ENCODE results near the gene ADAMTS12. TPM values are rescaled to one million over a fixed set of nuclear protein-coding genes. Genes with fewer than 3 reads are reported as not detected.

Gene ADAMTS12
- polyA plus RNA-seq, 1 donor (not counting 4 experiments of a cell fraction or from before 2014, with no cell fraction given) = 0.49 TPM

DNA sequence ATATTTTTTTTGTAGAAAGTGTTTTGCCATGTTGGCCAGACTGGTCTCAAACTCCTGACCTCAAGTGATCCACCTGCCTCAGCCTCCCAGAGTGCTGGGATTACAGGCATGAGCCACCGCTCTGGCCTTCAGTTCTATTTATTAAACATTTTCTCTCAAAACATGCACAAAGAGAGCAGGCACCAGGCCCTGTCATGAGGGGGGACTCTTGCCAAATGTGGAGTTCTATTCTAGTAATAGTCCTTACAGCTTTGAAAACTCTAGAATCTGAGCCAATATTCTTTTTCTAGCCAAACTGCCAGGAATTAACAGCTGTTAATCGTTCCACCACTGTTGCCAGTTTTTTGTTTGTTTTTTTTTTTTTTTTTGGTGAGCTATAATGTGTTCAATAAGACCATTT lies 326.5 kb downstream of the ADAMTS12 start:
- Histone ChIP-seq H3K4me1 (ENCODE audit: control insufficient read depth, extremely low read depth, insufficient read depth, low read length) (no peaks in the 10 kb centered on the region), H4K20me1 (ENCODE audit: control insufficient read depth, extremely low read depth, insufficient read depth, low read length) (no peaks in the 10 kb centered on the region), H3K27me3 (ENCODE audit: control insufficient read depth, extremely low read depth, insufficient read depth, low read length) (no peaks in the 10 kb centered on the region), H3K4me2 (ENCODE audit: control insufficient read depth, extremely low read depth, insufficient read depth, low read depth, low read length) (no peak overlapping the region), H3K9me3 (ENCODE audit: control insufficient read depth, low read depth, low read length) (no peaks in the 10 kb centered on the region), H3K4me3 (ENCODE audit: control insufficient read depth in 2 of 3, extremely low read depth in 1 of 3, insufficient read depth in 2 of 3, low read depth in 1 of 3, low read length in 3 of 3) (no peak overlapping the region), H3K79me2 (ENCODE audit: control insufficient read depth, insufficient read depth, low read length) (no peaks in the 10 kb centered on the region), H2AFZ (ENCODE audit: control insufficient read depth, low read length) (no peak overlapping the region), H3K36me3 (ENCODE audit: control insufficient read depth in 2 of 2, extremely low read depth in 1 of 2, insufficient read depth in 2 of 2, low read length in 2 of 2) (no peaks in the 10 kb centered on the region), H3K9me1 (ENCODE audit: control insufficient read depth, extremely low read depth, insufficient read depth, low read length) (no peaks in the 10 kb centered on the region), H3K9ac (ENCODE audit: control insufficient read depth, extremely low read depth, insufficient read depth, low read length) (no peak overlapping the region), H3K27ac (ENCODE audit: control insufficient read depth, insufficient read depth, low read length) (no peak overlapping the region)
- dilution Hi-C loops (cut with MboI; ENCODE audit: extremely low pct_ligation_motif_present, low sequenced_read_pairs) = no loop called here
- DNase-seq (ENCODE audit: low read depth, low spot score) = no peak
- FAIRE-seq = no peak
- no peak for TF ChIP-seq EZH2 (IDR thresholded peaks at IDR 0.05; ENCODE audit: low read length)
- TF ChIP-seq, protein P1, sequence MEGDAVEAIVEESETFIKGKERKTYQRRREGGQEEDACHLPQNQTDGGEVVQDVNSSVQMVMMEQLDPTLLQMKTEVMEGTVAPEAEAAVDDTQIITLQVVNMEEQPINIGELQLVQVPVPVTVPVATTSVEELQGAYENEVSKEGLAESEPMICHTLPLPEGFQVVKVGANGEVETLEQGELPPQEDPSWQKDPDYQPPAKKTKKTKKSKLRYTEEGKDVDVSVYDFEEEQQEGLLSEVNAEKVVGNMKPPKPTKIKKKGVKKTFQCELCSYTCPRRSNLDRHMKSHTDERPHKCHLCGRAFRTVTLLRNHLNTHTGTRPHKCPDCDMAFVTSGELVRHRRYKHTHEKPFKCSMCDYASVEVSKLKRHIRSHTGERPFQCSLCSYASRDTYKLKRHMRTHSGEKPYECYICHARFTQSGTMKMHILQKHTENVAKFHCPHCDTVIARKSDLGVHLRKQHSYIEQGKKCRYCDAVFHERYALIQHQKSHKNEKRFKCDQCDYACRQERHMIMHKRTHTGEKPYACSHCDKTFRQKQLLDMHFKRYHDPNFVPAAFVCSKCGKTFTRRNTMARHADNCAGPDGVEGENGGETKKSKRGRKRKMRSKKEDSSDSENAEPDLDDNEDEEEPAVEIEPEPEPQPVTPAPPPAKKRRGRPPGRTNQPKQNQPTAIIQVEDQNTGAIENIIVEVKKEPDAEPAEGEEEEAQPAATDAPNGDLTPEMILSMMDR (optimal IDR thresholded peaks at IDR 0.05 in 1 of 3, IDR thresholded peaks at IDR 0.05 in 1 of 3, conservative IDR thresholded peaks at IDR 0.05 in 1 of 3; ENCODE audit: extremely low read depth in 1 of 3, insufficient read depth in 2 of 3, low read length in 3 of 3) = no peak

DNA sequence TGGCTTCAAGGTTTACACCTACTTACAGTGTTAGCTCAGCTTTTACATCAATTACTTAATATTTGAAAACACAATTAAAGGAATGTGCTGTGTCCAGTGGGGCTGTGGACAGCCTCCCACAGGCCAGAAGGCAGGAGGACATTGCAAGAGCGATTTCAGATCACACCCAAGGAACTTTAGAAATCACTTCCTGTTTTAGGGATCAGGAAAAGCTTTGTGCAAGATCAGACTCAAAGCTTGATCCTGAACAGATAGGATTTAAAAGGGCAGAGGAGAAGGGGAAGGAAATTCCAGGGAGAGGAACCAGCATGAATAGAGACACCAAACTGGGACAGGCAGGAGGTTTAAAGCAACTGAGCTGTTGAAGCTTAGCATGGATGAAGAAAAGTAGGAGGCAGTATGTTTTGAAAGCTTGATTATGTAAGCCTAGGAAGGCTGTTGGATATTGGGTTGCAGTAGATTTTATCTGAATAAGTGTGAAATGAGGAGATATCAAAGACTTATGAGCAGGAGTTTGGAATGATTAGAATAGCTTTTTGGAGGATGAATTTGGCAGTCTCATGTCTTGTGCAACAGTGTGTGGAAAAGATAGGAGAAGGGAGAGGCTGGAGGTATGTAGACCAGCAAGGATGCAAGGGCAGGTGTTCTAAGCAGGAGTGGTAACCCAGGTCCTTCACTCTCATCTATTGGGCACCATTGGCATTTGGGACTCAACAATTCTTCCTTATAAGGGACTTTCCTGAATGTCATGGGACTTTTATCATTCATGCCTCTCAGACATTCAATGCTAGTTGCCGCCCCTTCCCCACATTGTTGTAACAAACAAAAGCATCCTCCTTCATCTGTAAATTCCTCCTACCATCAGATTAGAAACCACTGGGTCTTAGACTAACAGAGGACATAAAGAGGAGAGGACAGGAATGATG lies 327.5 kb downstream of the ADAMTS12 start:
- Histone ChIP-seq H3K9me3 (ENCODE audit: control insufficient read depth, low read depth, low read length) (no peaks in the 10 kb centered on the region), H3K27me3 (ENCODE audit: control insufficient read depth, extremely low read depth, insufficient read depth, low read length) (no peaks in the 10 kb centered on the region), H3K4me3 (ENCODE audit: control insufficient read depth in 2 of 3, extremely low read depth in 1 of 3, insufficient read depth in 2 of 3, low read depth in 1 of 3, low read length in 3 of 3) (no peak overlapping the region), H2AFZ (ENCODE audit: control insufficient read depth, low read length) (no peak overlapping the region), H3K9me1 (ENCODE audit: control insufficient read depth, extremely low read depth, insufficient read depth, low read length) (no peaks in the 10 kb centered on the region), H3K79me2 (ENCODE audit: control insufficient read depth, insufficient read depth, low read length) (no peaks in the 10 kb centered on the region), H4K20me1 (ENCODE audit: control insufficient read depth, extremely low read depth, insufficient read depth, low read length) (no peaks in the 10 kb centered on the region), H3K4me2 (ENCODE audit: control insufficient read depth, extremely low read depth, insufficient read depth, low read depth, low read length) (no peak overlapping the region), H3K4me1 (ENCODE audit: control insufficient read depth, extremely low read depth, insufficient read depth, low read length) (no peaks in the 10 kb centered on the region), H3K27ac (ENCODE audit: control insufficient read depth, insufficient read depth, low read length) (no peak overlapping the region), H3K36me3 (ENCODE audit: control insufficient read depth in 2 of 2, extremely low read depth in 1 of 2, insufficient read depth in 2 of 2, low read length in 2 of 2) (no peaks in the 10 kb centered on the region), H3K9ac (ENCODE audit: control insufficient read depth, extremely low read depth, insufficient read depth, low read length) (no peak overlapping the region)
- FAIRE-seq = no peak
- TF ChIP-seq, protein P1 (optimal IDR thresholded peaks at IDR 0.05 in 1 of 3, IDR thresholded peaks at IDR 0.05 in 1 of 3, conservative IDR thresholded peaks at IDR 0.05 in 1 of 3; ENCODE audit: extremely low read depth in 1 of 3, insufficient read depth in 2 of 3, low read length in 3 of 3) = no peak
- no peak for TF ChIP-seq EZH2 (IDR thresholded peaks at IDR 0.05; ENCODE audit: low read length)
- dilution Hi-C loops (cut with MboI; ENCODE audit: extremely low pct_ligation_motif_present, low sequenced_read_pairs) = no loop called here
- no peak for DNase-seq (ENCODE audit: low read depth, low spot score)
